H1 (cell line): ENCODE measurements around the gene GRAMD1C. TPM values are rescaled to one million over a fixed set of nuclear protein-coding genes. Genes with fewer than 3 reads are reported as not detected.

ENCODE experiments used
- CTCF ChIA-PET: fragments of 300-600 bp; sonication (Branson Sonifier 250); formaldehyde crosslinking; loops from one replicate; lab custom pipeline; 2021; ENCODE audit not compliant: partially characterized antibody; lab: Charles Lee
- POLR2A ChIA-PET: fragments of 300-600 bp; sonication (Branson Sonifier 250); formaldehyde crosslinking; loops from one replicate; lab custom pipeline; 2021; ENCODE audit warnings: inconsistent platforms; ENCODE audit not compliant: partially characterized antibody; lab: Charles Lee
- DNase-seq, 2 experiments: peaks; one replicate each; pipeline versions ENCODE4 v3.0.0 to v3.0.0-alpha.2; 2010 to 2022; ENCODE audit warnings: low spot score in 2 of 2, low read depth in 1 of 2, mixed read lengths in 1 of 2
- FAIRE-seq: peaks from 2 replicates; lab custom pipeline; 2011; peaks lifted over from hg19 to GRCh38; lab: Jason Lieb, UNC
- H2AFZ ChIP-seq: 2 replicates; pipeline ENCODE4 v1.8.1; 2012; ENCODE audit warnings: low read length, inconsistent platforms
- H2AK5ac ChIP-seq: 2 replicates; pipeline ENCODE4 v1.6.1; 2013; ENCODE audit warnings: low read depth, low read length
- H2BK120ac ChIP-seq: replicated peaks from 2 replicates; pipeline ENCODE3; 2013; ENCODE audit warnings: low read depth, low read length, inconsistent platforms
- H2BK12ac ChIP-seq: 2 replicates; pipeline ENCODE4 v1.6.1; 2013; ENCODE audit warnings: low read depth, low read length
- H2BK15ac ChIP-seq: 2 replicates; pipeline ENCODE4 v1.6.1; 2013; ENCODE audit warnings: low read length
- H2BK20ac ChIP-seq: 2 replicates; pipeline ENCODE4 v1.6.1; 2013; ENCODE audit warnings: low read length
- H2BK5ac ChIP-seq: 2 replicates; pipeline ENCODE4 v1.6.1; 2013; ENCODE audit warnings: low read depth, low read length
- H3K14ac ChIP-seq: 2 replicates; pipeline ENCODE4 v1.6.1; 2013; ENCODE audit warnings: inconsistent platforms; ENCODE audit not compliant: insufficient read length
- H3K18ac ChIP-seq: 2 replicates; pipeline ENCODE4 v1.6.1; 2013; ENCODE audit warnings: low read length; ENCODE audit errors: extremely low read depth
- H3K23ac ChIP-seq: 2 replicates; pipeline ENCODE4 v1.6.1; 2013; ENCODE audit warnings: inconsistent platforms; ENCODE audit not compliant: insufficient read length
- H3K23me2 ChIP-seq: 2 replicates; pipeline ENCODE4 v1.6.1; 2013; ENCODE audit warnings: low read depth, low read length
- H3K27ac ChIP-seq: 2 replicates; pipeline ENCODE4 v1.6.1; 2011; ENCODE audit warnings: low read depth, low read length, inconsistent platforms
- H3K27me3 ChIP-seq, 4 experiments: replicated peaks in 1 of 4; 1 replicate in 1 of 4; 2 replicates in 3 of 4; pipeline versions ENCODE4 v1.6.1 to v1.8.1; 2011 to 2013; ENCODE audit warnings: low read length in 3 of 4, mild to moderate bottlenecking in 3 of 4, inconsistent platforms in 2 of 4, mixed read lengths in 2 of 4, moderate library complexity in 1 of 4; ENCODE audit not compliant: control insufficient read depth in 3 of 4, insufficient read depth in 3 of 4; ENCODE audit errors: extremely low read depth in 1 of 4
- H3K36me3 ChIP-seq, 4 experiments: 2 replicates each; pipeline versions ENCODE4 v1.6.1 to v1.8.1; 2011 to 2013; ENCODE audit warnings: mild to moderate bottlenecking in 4 of 4, low read length in 3 of 4, moderate library complexity in 2 of 4, control low read depth in 1 of 4, inconsistent platforms in 1 of 4; ENCODE audit not compliant: insufficient read depth in 4 of 4, control insufficient read depth in 2 of 4
- H3K4ac ChIP-seq: replicated peaks from 2 replicates; pipeline ENCODE3; 2013; ENCODE audit warnings: low read length, low read depth, mixed read lengths, inconsistent platforms; ENCODE audit not compliant: insufficient read length
- H3K4me1 ChIP-seq, 4 experiments: replicated peaks in 1 of 4; 1 replicate in 1 of 4; 2 replicates in 3 of 4; pipeline versions ENCODE4 v1.6.1 to v1.8.1; 2011 to 2013; ENCODE audit warnings: low read length in 3 of 4, inconsistent platforms in 2 of 4, mixed read lengths in 1 of 4; ENCODE audit not compliant: insufficient read depth in 4 of 4, control insufficient read depth in 3 of 4
- H3K4me2 ChIP-seq, 2 experiments: 2 replicates each; pipeline versions ENCODE4 v1.6.1 to v1.8.1; 2011 to 2013; ENCODE audit warnings: low read depth in 2 of 2, low read length in 2 of 2, control low read depth in 1 of 2, inconsistent platforms in 1 of 2, mild to moderate bottlenecking in 1 of 2; ENCODE audit not compliant: insufficient read depth in 1 of 2
- H3K4me3 ChIP-seq, 4 experiments: fragments of 200-600, 300-600 bp in 1 of 4; sonication (generic), shearing (Covaris generic), sonication (Bioruptor Twin) in 1 of 4; 2 replicates each; pipeline versions ENCODE4 v1.5.1 to v1.8.1; 2011 to 2016; ENCODE audit warnings: low read length in 4 of 4, low read depth in 3 of 4, control low read depth in 2 of 4, inconsistent platforms in 2 of 4, mild to moderate bottlenecking in 2 of 4, mixed read lengths in 1 of 4, moderate library complexity in 1 of 4; ENCODE audit not compliant: insufficient read depth in 2 of 4; ENCODE audit errors: extremely low read depth in 1 of 4
- H3K56ac ChIP-seq: replicated peaks from 2 replicates; pipeline ENCODE3; 2013; ENCODE audit warnings: low read depth, mild to moderate bottlenecking, mixed read lengths, low read length, inconsistent platforms; ENCODE audit not compliant: insufficient read length
- H3K79me1 ChIP-seq: 2 replicates; pipeline ENCODE4 v1.6.1; 2013; ENCODE audit warnings: low read depth, low read length, control low read depth
- H3K79me2 ChIP-seq, 2 experiments: 2 replicates each; pipeline versions ENCODE4 v1.6.1 to v1.8.1; 2012 to 2013; ENCODE audit warnings: low read length in 2 of 2, mild to moderate bottlenecking in 2 of 2, inconsistent platforms in 1 of 2; ENCODE audit not compliant: insufficient read depth in 2 of 2, control insufficient read depth in 1 of 2
- H3K9ac ChIP-seq, 4 experiments: replicated peaks in 1 of 4; 1 replicate in 1 of 4; 2 replicates in 3 of 4; pipeline versions ENCODE4 v1.6.1 to v1.8.1; 2011 to 2013; ENCODE audit warnings: low read depth in 3 of 4, low read length in 3 of 4, control low read depth in 2 of 4, mild to moderate bottlenecking in 2 of 4, moderate library complexity in 2 of 4, inconsistent platforms in 1 of 4; ENCODE audit errors: extremely low read depth in 1 of 4
- H3K9me3 ChIP-seq, 2 experiments: 2 replicates each; pipeline versions ENCODE4 v1.6.1 to v1.8.1; 2012 to 2013; ENCODE audit warnings: mild to moderate bottlenecking in 2 of 2, moderate library complexity in 2 of 2, control low read depth in 1 of 2, inconsistent platforms in 1 of 2, low read depth in 1 of 2, low read length in 1 of 2, mixed read lengths in 1 of 2; ENCODE audit not compliant: insufficient read depth in 2 of 2
- H4K20me1 ChIP-seq, 2 experiments: replicated peaks in 1 of 2; 2 replicates each; pipeline versions ENCODE3 to v1.8.1; 2011 to 2013; ENCODE audit warnings: inconsistent platforms in 2 of 2, low read length in 2 of 2, mild to moderate bottlenecking in 1 of 2; ENCODE audit not compliant: insufficient read depth in 2 of 2, control insufficient read depth in 1 of 2
- H4K5ac ChIP-seq: 2 replicates; pipeline ENCODE4 v1.6.1; 2013; ENCODE audit warnings: low read length, low read depth, mixed read lengths, inconsistent platforms; ENCODE audit not compliant: insufficient read length
- H4K8ac ChIP-seq: 2 replicates; pipeline ENCODE4 v1.8.0; 2013; ENCODE audit warnings: mild to moderate bottlenecking, moderate library complexity, low read length, inconsistent platforms; ENCODE audit not compliant: insufficient read depth; ENCODE audit errors: extremely low read depth
- H4K91ac ChIP-seq: replicated peaks from 2 replicates; pipeline ENCODE3; 2013; ENCODE audit warnings: low read length, mixed read lengths, inconsistent platforms; ENCODE audit not compliant: insufficient read length
- BACH1 ChIP-seq: IDR thresholded peaks from 2 replicates; pipeline ENCODE4 v1.6.1; 2012; ENCODE audit warnings: low read length, improper control_type of control experiment
- BRCA1 ChIP-seq: IDR thresholded peaks from 2 replicates; pipeline ENCODE4 v1.6.1; 2012; ENCODE audit warnings: low read depth, low read length, improper control_type of control experiment
- CEBPB ChIP-seq: IDR thresholded peaks from 2 replicates; pipeline ENCODE4 v1.6.1; 2012; ENCODE audit warnings: low read depth, low read length
- CTCF ChIP-seq, 3 experiments: IDR thresholded peaks; 1 replicate in 2 of 3; 2 replicates in 1 of 3; pipeline versions ENCODE4 v1.5.1 to v1.6.1; 2011; ENCODE audit warnings: low read length in 3 of 3, mild to moderate bottlenecking in 3 of 3, inconsistent platforms in 2 of 3, low read depth in 1 of 3, moderate library complexity in 1 of 3; ENCODE audit not compliant: insufficient read depth in 1 of 3; ENCODE audit errors: control extremely low read depth in 1 of 3
- EP300 ChIP-seq, 2 experiments: IDR thresholded peaks; 1 replicate in 1 of 2; 2 replicates in 1 of 2; pipeline ENCODE4 v1.6.1; 2011 to 2012; ENCODE audit warnings: low read depth in 2 of 2, low read length in 2 of 2, mild to moderate bottlenecking in 2 of 2, borderline replicate concordance in 1 of 2, inconsistent platforms in 1 of 2, moderate library complexity in 1 of 2
- FOSL1 ChIP-seq: IDR thresholded peaks from 2 replicates; pipeline ENCODE4 v1.6.1; 2011; ENCODE audit warnings: mild to moderate bottlenecking, low read depth, low read length, moderate library complexity; ENCODE audit not compliant: insufficient read depth
- HDAC6 ChIP-seq: IDR thresholded peaks from one replicate; pipeline ENCODE4 v1.7.1; 2012; ENCODE audit warnings: low read depth, mild to moderate bottlenecking, inconsistent platforms, low read length, moderate library complexity
- JUND ChIP-seq: IDR thresholded peaks from 2 replicates; pipeline ENCODE4 v1.6.1; 2011; ENCODE audit warnings: mild to moderate bottlenecking, improper control_type of control experiment, low read length
- KDM5A ChIP-seq: fragments of 200-600 bp; IDR thresholded peaks from 2 replicates; pipeline ENCODE4 v1.7.1; 2012; ENCODE audit warnings: mild to moderate bottlenecking, low read length, inconsistent platforms, mixed read lengths
- NRF1 ChIP-seq: IDR thresholded peaks from 2 replicates; pipeline ENCODE4 v1.6.1; 2011; ENCODE audit warnings: mild to moderate bottlenecking, low read depth, low read length, improper control_type of control experiment
- POLR2A ChIP-seq, 2 experiments: IDR thresholded peaks; 1 replicate in 1 of 2; 2 replicates in 1 of 2; pipeline ENCODE4 v1.6.1; 2011; ENCODE audit warnings: low read depth in 2 of 2, low read length in 2 of 2, mild to moderate bottlenecking in 2 of 2; ENCODE audit errors: control extremely low read depth in 1 of 2
- RNF2 ChIP-seq: fragments of 200-900, 300-1000 bp; sonication (generic); IDR thresholded peaks from 2 replicates; pipeline ENCODE4 v1.7.1; 2016; ENCODE audit warnings: borderline replicate concordance, low read depth, mild to moderate bottlenecking, antibody characterized with exemption, low read length; ENCODE audit not compliant: poor library complexity, severe bottlenecking; ENCODE audit errors: missing control alignments
- WGBS, 2 experiments: shearing (Covaris generic) in 1 of 2; methylation state at CpG; one replicate each; pipeline versions ENCODE4 v1.1.6 to v1.1.7; 2013 to 2015; ENCODE audit warnings: low lambda C conversion rate in 2 of 2, mixed read lengths in 2 of 2, inconsistent platforms in 1 of 2, low coverage in 1 of 2, missing lambda C conversion rate in 1 of 2; ENCODE audit not compliant: insufficient replicate concordance in 2 of 2, insufficient coverage in 1 of 2, insufficient read length in 1 of 2; ENCODE audit errors: extremely low coverage in 1 of 2, missing lambda C conversion rate in 1 of 2; 5-methylcytosine and 5-hydroxymethylcytosine counted together
- polyA plus RNA-seq, 7 experiments: library from polyadenylated mRNA; depleted of rRNA in 3 of 7; stranded (reverse) in 5 of 7; unstranded in 2 of 7; fragments of >200 nt in 5 of 7; fragments of 200-250 nt in 2 of 7; gene quantifications; 1 replicate in 5 of 7; 2 replicates in 1 of 7; 4 replicates in 1 of 7; pipeline versions ENCODE4 v1.2.1 to v1.2.3, GENCODE V29; 2011 to 2013; ENCODE audit warnings: missing spikeins in 2 of 7, mixed read lengths in 2 of 7
- total RNA-seq: library from RNA; stranded (reverse); fragmentation: NEBNext Ultra II Directional; extraction: Animal tissue kit (Norgen Biotek cat#: 25700); gene quantifications from 2 replicates; pipeline ENCODE4 v1.2.1, GENCODE V29; 2021

GRAMD1C gene
- total and polyA plus RNA-seq, 2 of the 8 experiments (the other 6 are each of a cell fraction or from before 2014, with no cell fraction given): 0.62 to 2.1 TPM

GRCh38 chr3:113878403-113878802, 39.8 kb downstream of the GRAMD1C start:
- Histone ChIP-seq H2AFZ (no peak overlapping the region), H3K56ac (no peak overlapping the region), H2BK15ac (no peak overlapping the region), H3K4me1 (no peaks in the 10 kb centered on the region), H3K18ac (no peak overlapping the region), H4K91ac (no peak overlapping the region), H2BK5ac (no peak overlapping the region), H3K23me2 (no peaks in the 10 kb centered on the region), H3K27me3 (no peaks in the 10 kb centered on the region), H3K79me1 (no peaks in the 10 kb centered on the region), H3K23ac (no peak overlapping the region), H4K20me1 (no peaks in the 10 kb centered on the region), H3K9me3 (no peaks in the 10 kb centered on the region), H2BK20ac (no peak overlapping the region), H4K8ac (no peak overlapping the region), H2BK120ac (no peak overlapping the region), H3K79me2 (no peaks in the 10 kb centered on the region), H3K14ac (no peak overlapping the region), H3K9ac (no peak overlapping the region), H3K4ac (no peak overlapping the region), H2AK5ac (no peak overlapping the region), H4K5ac (no peak overlapping the region), H3K4me2 (no peak overlapping the region), H3K36me3 (no peaks in the 10 kb centered on the region), H2BK12ac (no peak overlapping the region), H3K4me3 (no peak overlapping the region), H3K27ac (no peak overlapping the region)
- 86% methylated on average over 3 of the region's 3 CpGs; no CpG with 5 or more reads in 1 of the 2 experiments for WGBS, 2 experiments
- FAIRE-seq (no peak), DNase-seq (no peak)
- ChIA-PET POLR2A (no interaction called here), CTCF (no interaction called here)
- TF ChIP-seq CTCF (IDR thresholded peaks at IDR 0.05; ENCODE audit: control extremely low read depth in 1 of 3, insufficient read depth in 1 of 3, low read depth in 1 of 3, low read length in 3 of 3) (no peak), JUND (no peak), RNF2 (no peak), CEBPB (no peak), BACH1 (no peak), KDM5A (no peak), FOSL1 (no peak), HDAC6 (no peak), POLR2A (IDR thresholded peaks at IDR 0.05; ENCODE audit: control extremely low read depth in 1 of 2, low read depth in 2 of 2, low read length in 2 of 2) (no peak), BRCA1 (no peak), NRF1 (no peak), EP300 (IDR thresholded peaks at IDR 0.05; ENCODE audit: borderline replicate concordance in 1 of 2, low read depth in 2 of 2, low read length in 2 of 2) (no peak)
